CD4-positive, alpha-beta T cell treated with Interleukin-2 at 100 ng/mL for 4 hours (primary cell): ENCODE results near the gene ANKFN1.

ENCODE experiments used
- DNase-seq: peaks from one replicate; pipeline ENCODE4 v3.0.0-alpha.2; 2020; ENCODE audit warnings: low spot score

The ANKFN1 gene

DNA sequence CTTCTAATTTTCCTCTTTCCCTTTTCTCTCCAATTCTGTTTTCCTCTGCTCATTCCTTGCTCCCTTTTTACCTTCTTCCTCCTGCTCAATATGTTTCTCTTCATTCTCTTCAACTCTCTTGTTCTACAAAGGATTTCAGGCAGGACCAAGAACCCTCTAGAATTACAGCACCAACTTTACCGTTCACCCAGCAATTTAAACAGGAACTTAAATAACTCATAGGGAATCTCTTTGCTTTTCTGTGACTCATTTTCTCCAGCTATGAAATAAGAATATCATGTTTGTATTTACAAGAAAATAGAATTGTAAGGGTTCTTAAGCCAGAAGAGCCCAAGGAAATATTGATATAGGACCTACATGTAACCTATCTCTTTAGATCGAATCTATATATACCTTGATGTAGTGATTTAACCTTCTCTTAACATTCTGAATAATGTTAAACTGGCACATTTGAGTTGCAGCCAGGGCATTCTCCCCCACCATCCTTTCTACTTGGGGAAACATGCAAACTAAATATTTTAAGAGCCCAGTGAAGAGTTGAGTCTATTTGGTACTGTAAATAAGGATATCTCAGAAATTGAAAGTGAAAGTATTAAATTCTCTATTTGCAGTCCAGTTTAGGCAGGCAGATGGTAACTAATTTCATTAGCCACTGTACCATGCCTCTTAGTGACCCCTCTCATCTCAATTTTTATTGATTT is 137.0 kb downstream of the ANKFN1 start:
- DNase-seq: no peak

DNA sequence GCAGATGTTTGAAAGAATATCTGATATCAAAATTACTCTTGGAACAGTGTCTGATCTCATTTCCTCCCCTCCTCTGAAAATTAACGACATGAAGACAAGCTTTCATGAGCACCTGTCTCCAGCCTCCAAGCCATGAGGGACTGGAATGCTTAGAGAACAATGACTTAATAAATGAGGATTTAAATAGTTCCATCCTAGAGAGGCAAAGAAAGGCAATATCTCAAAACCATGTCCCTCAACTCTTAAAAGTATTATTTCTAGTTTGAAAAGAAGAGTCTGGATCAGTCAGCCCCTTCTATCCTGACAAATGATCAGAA is 137.5 kb downstream of the ANKFN1 start:
- DNase-seq: no peak

DNA sequence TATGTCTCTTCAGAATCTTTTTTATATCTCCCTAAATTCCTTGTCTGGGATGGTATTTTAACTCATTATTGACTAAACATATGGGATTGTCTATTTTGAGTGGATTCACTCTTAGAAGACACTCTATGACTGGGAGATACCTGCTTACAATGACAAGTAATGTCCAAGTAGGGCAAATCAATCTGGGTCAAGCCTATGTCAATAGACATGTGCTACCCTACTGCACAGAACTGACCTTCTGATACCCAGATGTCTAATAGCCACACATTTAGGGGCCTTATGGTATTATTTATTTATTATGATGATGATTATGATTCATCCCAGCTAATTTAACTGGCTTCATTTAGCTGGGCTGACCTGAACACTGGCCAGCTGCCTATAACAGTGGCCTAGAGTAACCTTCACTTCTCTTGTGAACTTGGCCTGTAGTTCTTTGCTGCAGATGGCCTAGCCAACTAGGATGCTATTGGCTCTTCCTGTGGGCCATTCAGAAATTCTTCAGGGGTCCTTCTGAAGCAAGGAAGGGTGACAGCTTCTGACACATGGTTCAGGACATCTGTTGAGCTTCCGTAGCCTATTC is 138.0 kb downstream of the ANKFN1 start:
- no peak for DNase-seq

DNA sequence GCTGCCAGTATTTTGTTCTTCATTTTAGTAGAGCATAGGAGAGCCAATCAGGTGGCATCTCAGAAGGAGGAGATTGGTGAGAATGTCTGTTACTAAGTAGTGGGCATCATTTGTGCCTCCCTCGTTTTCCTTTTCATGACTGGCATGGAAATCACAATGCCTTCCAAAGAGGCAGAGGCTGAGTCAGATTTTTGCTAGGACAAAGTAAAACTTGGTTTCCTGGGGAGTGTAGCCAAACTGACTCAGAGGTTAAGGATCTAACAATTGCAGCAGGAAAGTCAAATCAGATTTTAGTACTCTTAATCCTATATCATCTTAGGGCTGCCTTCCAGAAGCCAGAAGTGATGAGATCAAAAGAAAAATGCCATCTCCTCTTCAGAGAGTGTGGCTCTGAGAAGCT is 138.7 kb downstream of the ANKFN1 start:
- DNase-seq: no peak

DNA sequence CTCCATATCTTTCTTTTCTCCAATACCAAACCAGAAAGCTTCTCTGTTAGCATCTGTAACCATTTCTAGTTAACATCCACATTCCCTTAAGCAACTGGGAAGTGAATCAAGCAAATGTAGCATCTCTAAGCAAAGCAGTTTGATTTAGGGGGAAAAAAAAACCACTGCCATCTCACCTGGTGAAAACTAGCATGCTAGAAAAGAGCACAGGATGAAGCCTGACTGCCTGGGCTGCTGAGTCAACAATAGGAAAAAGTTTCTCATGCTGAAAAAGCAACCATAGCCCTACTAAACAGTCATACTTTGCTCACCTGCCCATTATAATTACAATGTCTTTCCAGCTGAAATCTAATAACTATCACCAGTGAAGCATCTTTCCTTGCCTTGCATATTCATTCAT is 139.3 kb downstream of the ANKFN1 start:
- DNase-seq: no peak

DNA sequence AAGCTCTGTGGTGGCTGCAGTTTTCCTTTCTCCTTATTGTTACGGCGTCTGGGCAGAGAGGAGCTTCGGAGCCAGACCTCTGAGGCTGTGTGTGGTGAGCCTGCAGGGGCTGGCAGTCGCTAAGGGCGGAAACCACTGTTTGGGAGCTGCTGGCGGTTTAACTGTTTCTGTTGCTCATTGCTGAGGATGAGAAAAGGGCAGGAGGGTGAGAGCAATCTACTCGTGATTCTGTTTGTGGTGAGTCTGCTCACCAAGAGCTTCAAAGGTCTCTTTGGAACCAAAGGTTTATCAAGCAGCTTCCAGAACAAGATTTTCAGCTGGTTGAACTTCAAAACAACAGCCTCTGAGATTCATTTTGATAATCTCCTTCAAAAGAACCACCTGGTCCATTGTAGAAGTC is 143.9 kb downstream of the ANKFN1 start:
- no peak for DNase-seq

DNA sequence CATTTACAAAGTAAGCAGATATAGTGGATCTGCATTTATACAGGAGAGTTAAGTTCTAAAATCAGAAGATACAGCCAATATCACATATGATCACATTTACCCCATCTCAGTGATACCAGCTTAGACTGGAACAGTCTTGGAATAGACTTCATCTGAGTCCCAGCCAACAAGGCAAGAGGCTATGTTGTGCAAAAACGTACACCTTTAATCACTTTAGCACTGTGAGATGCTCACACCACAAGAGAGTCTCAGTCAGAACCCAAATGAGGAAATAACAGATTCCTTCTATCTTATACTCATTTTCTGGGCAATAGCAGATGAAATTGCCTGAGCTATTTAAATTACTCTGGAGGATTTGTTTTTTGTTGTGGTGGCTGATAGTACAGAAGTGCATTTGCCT is 145.6 kb downstream of the ANKFN1 start:
- no peak for DNase-seq

DNA sequence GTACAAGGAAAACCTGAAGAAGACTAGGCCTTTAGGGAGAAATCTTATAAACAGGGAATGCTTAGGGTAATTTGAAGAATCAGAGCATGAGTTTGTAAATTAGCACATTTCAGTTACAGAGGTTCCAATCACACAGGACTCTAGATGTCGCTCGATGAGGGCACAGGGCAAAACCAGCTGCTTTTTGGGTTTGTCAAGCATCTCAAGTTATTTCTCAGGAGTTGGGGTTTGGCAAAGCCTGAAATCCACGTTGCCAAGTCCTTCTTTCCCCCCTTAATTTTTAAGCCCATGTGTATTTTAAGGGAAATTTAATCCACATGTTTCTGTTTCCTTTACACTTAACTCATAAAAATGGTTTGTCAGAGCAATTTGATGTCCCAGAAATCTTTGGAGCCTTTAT is 146.9 kb downstream of the ANKFN1 start:
- no peak for DNase-seq

DNA sequence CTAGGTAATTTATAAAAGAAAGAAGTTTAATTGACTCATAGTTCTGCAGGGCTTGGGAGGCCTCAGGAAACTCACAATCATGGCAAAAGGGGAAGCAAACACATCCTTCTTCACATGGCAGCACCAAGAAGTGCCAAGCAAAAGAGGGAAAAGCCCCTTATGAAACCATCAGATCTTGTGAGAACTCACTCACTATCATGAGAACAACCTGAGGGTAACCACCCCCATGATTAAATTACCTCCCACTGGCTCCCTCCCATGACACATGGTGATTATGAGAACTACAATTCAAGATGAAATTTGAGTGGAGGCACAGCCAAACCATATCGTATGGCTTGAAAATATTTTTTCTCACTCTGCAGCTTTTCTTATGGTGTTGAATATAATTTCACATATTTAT is 151.7 kb downstream of the ANKFN1 start:
- DNase-seq: no peak

DNA sequence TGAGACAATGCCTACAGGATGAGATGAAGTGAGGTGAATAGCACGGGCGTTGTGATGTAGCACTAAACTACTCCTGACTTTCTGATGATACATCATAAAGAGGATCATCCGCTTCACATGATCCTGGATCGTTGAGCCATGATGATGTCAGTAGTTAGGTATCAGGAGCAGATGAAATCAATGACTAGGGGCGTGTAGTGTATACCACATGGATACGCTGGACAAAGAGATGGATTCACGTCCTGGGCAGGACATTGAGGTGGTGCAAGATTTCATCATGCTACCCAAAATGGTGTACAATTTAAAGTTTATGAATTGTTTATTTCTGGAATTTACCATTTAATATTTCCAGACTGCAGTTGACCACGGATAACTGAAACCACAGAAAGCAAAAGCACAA is 156.6 kb downstream of the ANKFN1 start:
- no peak for DNase-seq

DNA sequence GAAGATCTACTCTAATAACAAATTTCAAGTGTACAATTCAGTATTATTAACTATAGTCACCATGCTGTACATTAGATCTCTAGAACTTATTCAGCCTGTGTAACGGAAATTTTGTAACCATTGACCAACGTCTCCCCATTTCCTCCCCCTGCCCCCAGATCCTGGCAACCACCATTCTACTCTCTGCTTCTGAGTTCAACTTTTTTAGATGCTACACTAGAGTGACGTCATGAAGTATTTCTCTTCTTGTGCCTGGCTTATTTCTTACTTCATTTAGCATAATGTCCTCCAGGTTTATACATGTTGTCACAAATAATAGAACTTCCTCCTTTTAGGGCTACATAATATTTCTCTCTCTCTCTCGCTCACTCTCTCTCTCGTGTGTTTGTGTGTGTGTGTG is 157.5 kb downstream of the ANKFN1 start:
- no peak for DNase-seq

DNA sequence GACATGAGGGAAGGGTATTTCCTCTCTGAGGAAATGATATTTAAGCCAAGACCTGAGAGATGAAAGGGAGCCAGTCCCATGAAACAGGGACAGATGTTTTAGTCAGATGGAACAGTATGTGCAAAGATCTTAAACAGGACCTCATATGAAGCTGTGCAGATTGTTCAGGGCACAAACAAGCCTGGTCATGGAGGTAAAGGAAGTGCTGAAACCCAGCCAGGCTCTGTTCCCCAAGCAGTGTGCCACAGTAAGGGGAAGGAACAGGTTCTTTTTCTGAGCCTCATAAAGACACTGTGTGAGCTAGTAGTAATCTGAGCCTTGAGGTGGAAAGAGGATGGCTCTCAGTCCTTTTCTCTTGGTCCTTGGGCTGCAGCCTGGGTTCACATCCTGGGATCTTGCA is 159.9 kb downstream of the ANKFN1 start:
- DNase-seq: no peak

DNA sequence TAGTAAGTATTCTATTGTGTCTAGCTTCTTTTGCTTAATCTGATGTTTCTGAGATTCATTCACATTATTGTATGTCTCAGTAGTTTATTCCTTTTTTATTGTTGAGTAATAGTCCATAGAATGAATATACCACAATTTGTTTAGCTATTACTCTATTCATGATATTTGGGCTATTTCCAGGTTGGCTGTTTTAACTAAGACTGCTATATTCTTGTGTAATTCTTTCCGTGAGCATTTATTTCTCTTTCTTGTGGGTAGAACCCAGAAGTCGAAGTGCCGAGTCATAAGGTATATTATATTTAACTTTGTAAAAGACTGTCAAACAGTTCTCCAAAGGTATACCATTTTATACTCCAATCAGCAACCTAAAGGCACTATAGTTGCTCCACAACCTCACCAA is 160.8 kb downstream of the ANKFN1 start:
- no peak for DNase-seq

DNA sequence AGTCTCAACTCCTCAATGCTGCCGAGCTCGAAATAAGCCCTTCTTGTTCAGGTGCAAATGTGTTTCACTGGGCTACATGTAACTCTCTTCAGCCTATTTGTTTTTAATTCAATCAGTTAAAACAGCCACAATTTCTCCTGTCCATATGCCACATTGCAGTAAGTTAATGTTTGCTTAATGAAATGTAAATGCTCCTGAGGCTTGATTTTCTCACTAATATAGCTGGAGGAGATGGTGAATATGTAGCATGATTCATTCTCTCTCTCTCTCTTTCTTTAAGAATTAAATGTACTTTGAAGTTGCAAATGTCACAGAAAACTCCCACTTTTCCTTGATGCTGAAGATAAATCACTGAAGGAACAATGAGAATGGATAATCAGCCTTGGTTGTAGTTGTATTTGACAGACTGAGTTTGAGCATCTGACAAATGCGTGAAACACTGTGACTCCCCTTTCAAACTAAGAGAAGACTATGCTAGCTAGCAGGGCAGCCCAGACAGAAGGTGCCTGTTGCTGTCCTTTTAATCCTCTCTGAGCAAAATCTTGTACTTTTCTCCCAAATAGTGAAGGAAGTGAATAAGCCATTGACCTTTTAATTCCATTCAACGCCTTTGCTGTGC is 161.8 kb downstream of the ANKFN1 start:
- no peak for DNase-seq

DNA sequence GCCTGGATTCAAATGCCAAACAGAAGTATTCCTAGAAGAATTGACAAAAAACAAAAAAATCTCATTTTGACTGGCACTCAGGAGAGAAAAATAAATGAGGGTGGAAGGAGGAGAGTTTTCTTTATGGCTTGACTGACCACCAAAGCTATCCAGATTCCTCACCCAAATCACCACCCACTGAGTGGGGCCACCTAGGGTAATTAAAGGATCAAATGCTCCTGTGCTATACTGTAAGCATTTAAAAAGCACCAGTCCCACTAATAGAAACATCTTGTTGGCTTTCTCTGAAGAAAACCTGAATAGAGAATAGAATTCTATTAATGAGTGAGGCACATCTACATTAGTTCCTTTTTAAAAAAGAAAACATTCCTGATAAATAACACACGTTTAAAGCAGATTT is 163.3 kb downstream of the ANKFN1 start:
- no peak for DNase-seq

DNA sequence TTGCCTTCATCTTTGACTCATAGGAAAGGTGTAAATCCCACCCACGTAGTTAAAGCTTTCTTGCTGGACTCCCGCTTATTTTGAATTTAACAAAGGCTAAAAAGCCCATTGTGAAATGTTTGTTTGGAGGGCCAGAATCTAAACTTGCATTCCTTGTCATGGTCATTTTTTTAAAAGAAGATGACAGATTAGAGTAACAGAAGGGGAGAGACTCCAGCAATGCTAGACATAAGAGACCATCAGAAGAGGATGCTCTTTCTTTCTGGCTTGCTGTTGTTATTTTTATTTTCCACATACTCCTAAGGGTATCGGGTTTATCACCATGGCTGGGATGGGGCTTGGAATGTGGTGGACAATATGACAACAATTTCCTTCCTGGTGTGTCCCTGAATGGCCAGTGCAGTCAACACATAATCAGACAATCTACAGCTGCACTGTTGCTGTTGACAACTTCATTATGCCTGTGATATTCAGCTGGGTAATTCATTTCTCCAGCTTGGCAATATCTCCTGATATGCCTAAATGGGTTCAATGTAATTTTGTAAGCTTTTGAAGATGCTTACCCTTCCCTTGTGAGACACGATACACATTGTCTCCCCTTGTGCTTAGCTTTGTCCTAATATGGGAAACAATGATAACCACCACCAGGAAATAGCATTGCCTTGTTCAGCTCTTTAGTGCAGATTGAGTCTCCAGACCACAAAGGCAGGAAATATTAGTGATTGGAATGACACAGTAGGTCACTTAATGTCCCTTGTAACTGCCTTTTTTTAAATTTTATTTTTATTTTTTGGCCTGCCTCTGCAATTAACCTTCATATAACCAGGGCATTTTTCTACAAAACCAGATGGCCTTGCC is 164.3 kb downstream of the ANKFN1 start:
- no peak for DNase-seq

DNA sequence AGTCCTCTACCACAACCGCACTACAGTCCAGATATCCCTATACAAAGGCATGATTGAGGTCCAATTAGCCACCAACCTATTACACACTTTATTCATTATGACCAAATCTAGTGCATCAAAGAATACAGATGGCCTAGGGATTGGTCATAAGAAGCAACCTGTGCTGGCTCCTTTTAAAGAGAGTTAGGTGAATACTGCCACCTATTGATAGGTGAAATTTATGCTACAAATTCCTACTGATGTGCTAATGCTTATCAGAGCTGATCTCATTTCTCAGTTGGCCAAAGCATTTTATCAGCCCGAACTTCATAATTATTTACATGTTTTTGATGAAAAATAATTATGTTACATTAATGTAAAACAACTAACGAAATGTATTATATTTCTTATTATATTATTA is 166.3 kb downstream of the ANKFN1 start:
- DNase-seq: no peak

DNA sequence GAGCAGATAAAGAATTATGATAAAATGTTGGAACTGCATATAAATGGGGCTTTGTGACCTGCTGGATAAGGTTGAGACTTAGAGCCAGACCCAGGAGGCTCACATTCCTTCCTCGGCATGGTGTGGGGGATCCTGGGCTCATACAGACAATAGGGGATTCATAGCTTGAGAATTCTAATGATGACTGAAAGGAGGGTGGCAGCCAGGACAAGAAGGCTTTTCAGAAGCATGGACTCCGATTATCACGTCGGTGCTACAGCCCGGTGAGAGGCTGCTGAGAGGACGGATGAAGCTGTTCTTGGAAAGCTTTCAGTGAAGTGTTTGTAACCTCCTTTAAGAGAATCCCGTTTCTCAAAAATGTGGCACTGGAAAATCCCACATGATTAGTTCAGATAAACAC is 167.2 kb downstream of the ANKFN1 start:
- no peak for DNase-seq

DNA sequence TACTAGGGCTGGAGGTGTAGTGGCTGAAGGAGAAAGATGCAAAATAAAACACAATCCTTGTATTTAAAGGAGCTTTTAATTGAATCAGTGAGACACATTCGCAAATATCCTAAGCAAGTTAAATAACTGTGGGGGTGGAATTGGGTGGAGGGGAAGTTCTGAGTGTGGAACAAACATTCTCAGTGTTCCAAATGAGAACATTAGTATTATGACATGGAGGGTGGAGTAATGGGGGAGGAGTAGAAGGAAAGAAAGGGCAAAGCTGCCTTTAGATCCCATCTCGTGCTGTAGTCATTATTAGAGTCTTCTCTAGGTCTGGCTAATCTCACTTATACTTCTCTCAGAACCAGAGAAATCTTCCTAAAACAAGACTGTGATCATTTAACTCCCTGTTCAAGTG is 169.7 kb downstream of the ANKFN1 start:
- no peak for DNase-seq

DNA sequence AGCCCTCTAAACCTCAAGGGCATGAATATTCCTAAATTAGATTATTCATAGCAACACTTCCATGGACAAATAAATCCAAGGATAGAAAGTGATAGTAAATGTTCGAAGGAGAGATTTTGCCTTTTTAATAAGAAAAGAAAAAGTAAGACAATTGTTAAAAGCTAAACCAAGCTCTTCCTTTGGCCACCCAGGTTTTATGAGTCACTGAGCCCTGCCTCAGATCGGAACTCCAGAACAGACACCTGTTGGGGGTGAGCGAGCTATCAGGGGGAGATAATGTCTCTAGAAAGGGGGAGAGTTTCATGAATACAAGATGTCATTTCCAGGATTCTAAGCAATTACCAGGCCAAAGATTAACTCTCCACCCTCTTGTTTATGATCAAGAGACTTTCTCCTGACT is 171.4 kb downstream of the ANKFN1 start:
- no peak for DNase-seq

DNA sequence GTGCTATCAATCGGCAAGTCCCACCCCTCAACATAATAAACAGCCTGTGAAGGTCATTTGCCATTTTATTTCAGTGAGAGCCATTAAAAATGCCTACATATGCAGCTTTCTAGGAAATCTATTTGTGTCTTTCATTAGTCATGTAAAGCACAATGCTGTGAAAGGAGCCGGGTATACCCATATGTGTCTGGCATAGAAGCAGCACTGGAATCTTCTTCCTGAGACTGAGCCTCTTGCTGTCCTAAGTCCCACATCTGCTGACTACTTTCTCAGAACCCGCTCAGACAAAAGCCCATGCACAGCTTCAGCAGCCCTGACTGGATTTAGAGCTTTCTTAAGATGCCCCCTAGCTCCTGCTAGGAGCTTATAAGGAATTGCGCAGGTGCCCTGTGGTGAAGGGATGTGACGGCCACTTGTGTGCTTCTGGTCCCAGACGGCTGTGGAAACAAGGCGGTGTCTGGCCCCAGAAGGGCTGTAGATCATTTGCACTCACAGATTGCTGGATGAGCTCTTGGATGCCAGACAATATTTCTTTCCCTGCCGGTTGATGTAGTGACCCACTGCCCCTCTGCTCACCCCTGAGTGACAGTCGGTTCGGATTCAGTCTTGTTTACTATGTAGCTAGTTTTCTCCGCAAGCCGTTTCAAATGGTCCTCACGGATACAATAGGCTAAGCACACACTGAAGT is 172.2 kb downstream of the ANKFN1 start:
- DNase-seq: no peak

DNA sequence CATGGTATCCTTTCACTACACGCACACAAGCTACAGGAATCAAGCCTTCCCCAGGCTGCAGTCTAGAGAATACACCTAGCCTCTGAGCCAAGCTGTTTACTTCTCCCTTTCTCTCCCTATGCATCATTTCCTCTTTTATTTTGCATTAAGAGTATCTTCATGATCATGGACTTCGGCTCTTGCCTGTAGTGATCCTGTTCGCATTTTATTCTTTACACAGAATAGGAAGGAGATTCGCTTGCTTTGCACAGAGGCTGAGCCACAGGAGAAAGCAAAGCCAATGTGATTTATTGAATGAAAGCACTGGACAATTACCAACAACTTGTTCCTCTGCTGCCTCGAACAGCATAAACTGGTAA is 172.7 kb downstream of the ANKFN1 start:
- DNase-seq: no peak

DNA sequence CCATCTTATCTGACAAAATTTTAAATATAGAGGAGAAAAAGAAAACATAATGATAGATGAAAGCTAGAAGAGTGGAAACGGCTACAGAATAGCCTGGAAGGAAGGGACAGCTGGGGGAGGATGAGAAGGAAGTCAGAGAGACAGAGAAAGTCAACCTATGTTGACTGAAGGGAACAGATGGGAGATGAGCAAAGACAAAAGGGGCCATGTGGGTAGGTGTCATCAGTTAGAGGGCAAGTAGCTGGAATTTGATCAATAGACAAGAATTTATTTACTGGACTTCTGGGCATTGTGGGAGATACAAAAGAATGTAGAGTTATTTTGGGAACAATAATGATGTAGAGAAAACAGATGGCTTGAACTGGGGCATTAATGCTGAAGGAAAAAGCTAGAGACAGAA is 194.4 kb downstream of the ANKFN1 start:
- DNase-seq: no peak
